GM13977 (cell line): ENCODE data around the gene ELAVL3.
"Not testable (repeated sequence)": the region's sequence is repeated elsewhere in the genome, so short reads cannot be mapped to it uniquely, and the experiment has no call there.

Experiments
- DNase-seq: peaks from one replicate; pipeline ENCODE4 v3.0.0; 2012; ENCODE audit warnings: low spot score
- in situ Hi-C: fragments of 300-500 bp; cut with MboI; formaldehyde crosslinking; loops from one replicate; pipeline ENCODE4 v1.12.0; 2022; ENCODE audit warnings: low sequenced_read_pairs, low pct_unique_long_range_greater_than_20kb, mixed read lengths, inconsistent platforms; ENCODE audit not compliant: unreplicated experiment
- TF ChIP-seq, protein P1 (sequence below): IDR thresholded peaks from 2 replicates; pipeline ENCODE4 v1.5.1; 2012; ENCODE audit warnings: mild to moderate bottlenecking, control low read depth; ENCODE audit not compliant: insufficient read depth; ENCODE audit errors: extremely low read depth, missing control alignments

The ELAVL3 gene

DNA sequence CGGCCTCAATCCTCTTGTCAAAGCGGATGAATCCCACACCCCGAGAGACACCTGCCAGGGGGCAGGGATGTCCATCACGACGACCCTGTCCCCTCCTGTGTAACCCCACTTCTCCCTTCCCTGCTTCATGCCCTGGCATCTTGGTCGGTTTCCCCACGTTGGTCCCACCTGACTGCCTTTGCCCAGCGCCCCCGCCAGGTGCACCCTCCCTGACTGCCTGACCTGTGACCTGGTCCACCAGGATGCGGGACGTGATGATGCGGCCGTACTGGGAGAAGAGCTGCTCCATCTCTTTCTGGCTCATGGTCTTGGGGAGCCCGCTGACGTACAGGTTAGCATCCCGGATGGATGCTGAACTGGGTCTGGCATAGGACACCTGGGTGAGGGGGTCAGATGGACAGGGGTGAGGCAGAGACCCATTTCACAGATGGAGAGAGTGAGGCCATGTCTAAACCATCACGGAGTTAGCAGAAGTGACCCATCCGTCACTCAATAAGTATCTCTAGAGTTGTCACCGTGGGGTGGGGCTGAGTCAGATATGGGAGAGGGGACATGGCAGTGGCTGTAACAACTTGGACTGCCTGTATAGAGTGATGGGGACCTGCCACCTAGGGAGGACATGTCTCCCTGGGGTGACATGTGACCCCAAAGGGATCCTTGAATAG lies 22.5 kb downstream of the ELAVL3 start:
- DNase-seq, result no peak
- in situ Hi-C loops, result no loop called here
- TF ChIP-seq, protein P1, sequence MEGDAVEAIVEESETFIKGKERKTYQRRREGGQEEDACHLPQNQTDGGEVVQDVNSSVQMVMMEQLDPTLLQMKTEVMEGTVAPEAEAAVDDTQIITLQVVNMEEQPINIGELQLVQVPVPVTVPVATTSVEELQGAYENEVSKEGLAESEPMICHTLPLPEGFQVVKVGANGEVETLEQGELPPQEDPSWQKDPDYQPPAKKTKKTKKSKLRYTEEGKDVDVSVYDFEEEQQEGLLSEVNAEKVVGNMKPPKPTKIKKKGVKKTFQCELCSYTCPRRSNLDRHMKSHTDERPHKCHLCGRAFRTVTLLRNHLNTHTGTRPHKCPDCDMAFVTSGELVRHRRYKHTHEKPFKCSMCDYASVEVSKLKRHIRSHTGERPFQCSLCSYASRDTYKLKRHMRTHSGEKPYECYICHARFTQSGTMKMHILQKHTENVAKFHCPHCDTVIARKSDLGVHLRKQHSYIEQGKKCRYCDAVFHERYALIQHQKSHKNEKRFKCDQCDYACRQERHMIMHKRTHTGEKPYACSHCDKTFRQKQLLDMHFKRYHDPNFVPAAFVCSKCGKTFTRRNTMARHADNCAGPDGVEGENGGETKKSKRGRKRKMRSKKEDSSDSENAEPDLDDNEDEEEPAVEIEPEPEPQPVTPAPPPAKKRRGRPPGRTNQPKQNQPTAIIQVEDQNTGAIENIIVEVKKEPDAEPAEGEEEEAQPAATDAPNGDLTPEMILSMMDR, result no peak

DNA sequence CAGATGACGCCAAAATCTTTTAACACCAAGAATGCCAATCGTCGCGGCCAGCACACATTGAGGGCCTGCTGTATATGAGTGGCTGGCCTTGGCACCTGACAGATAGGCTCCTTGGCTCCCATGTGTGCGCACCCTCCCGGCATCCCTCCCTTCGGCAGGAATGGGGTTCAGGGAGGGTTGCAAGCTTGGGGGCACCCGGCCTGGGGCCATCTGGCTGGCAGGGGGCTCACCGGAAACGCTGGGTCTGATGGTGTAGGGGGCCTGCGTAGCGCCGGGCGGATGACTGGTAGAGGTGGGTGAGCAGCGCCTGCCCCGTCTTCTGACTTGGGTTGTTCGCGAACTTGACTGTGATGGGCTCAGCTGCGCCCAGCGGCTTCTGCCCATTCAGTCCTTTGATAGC lies 23.0 kb downstream of the ELAVL3 start:
- in situ Hi-C loops, result no loop called here
- TF ChIP-seq, protein P1, result no peak
- DNase-seq, result no peak

DNA sequence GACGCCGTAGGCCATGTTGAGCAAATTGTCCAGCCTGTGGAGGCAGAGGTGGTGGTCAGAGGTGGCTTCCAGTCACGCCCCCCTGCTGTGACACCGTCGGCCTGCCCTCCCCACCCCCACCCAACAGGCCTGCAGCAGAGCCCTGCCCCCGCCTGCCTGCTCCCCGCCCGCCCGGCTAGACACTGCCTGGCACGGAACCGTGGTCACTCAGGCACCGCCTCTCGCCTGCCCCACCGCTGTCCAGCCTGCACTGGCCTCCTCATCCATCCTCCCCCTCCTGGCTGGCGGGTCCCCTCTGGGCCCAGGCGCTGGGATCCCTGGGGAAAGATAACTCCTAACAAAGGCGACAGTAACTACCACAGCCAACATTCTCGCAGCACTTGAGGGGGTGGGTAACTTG lies 23.7 kb downstream of the ELAVL3 start:
- in situ Hi-C loops, result no loop called here
- TF ChIP-seq, protein P1, result no peak
- no peak for DNase-seq

DNA sequence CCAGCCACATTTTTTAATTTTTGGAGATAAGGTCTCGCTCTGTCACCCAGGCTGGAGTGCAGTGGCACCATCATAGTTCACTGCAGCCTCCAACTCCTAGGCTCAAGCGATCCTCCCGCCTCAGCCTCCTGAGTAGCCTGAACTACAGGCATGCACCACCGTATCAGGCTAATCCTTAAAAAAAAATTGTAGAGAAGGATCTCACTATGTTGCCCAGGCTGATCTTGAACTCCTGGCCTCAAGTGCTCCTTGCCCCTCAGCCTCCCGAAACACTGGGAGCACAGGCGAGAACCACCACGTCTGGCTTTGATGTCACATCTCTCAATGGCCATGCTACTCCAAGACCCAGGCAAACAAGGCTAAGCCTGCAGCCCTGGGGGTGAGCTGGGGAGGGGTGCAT lies 24.2 kb downstream of the ELAVL3 start:
- no peak for DNase-seq
- TF ChIP-seq, protein P1, result no peak
- in situ Hi-C loops, result no loop called here

DNA sequence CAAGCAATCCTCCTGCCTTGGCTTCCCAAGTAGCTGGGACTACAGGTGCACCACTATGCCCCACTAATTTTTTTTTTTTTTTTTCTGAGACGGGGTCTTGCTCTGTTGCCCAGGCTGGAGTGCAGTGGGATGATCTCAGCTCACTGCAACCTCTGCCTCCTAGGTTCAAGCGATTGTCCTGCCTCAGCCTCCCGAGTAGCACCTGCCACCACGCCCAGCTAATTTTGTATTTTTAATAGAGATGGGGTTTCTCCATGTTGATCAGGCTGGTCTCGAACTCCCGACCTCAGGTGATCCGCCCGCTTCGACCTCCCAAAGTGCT lies 25.7 kb downstream of the ELAVL3 start:
- DNase-seq, in situ Hi-C loops: not testable (repeated sequence)

DNA sequence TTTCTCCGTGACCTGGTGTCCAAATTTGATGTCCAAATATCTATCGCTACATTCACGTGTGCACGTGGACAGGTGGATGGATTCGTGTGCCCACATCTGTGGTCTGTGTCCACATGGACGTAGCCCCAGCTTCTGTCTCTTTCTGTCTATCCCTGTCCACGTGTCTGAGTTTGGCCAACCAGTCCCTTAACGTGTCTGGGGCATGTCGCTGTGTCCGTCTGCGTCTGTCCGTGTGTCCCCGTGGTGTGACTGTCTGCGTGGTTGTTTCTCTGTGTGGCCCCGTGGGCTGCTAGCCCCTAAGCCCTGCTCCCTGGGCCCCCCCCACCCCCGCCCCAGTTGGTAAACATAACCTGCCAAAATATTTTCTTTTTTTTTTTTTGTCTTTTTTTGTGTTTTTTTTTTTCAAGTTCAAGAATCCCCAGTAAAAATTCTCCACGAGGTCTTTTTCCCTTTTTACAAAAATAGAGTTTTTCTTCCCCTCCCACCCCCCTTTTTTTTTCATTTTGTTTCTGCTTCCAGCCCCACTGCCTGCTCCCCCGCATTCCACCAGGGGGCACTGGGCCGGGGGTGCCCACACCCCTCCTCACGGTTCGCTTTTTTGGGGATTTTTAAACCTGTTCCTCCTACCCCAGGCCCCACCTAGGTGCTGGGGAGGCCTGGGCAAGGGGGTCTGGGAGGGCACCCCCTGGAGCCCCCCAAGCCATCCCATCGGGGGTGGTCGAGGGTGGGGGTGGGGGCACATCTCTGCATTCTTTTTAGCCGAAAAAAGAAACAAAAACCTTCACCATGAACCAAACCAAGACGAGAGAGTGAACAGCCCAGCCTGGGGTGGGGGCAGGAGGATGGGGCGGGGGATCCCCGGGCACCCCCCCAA lies 27.1 kb downstream of the ELAVL3 start:
- DNase-seq, result peak; percentile 74
- TF ChIP-seq, protein P1, result peak; percentile 57
- in situ Hi-C loops, result no loop called here

DNA sequence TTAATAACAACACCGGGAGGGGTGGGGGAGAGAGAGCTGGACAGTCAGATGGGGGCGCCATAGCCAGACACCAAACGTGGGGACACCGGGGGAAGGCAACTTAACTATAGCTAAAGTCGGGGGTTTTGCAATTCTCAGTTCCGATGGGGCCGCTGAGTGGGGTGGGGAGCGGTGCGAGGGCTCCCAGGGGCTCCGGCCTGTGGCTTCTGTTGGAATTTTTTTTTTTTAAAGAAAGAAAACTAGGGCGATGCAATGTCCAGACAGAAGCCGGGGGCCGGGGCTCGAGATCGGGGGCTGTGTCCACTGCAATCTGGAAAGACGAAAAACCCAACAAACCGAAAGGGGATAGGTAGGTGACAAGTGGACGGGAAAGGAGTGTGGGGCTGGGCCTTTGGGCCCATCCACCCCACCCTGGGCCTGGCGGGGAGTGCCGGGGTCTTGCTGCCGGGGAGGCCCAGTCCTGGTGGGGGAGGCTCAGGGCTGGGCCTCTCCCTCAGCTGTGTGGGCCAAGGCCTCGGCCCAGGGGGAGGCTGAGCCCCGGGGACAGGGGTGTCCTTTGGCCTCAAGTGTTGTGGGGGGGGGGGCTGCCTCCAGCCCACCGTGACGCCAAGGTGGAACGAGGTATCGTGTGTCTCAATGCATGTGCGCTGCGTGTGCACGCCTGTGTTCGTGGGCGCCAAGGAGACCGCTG lies 28.1 kb downstream of the ELAVL3 start:
- in situ Hi-C loops, result no loop called here
- no peak for DNase-seq
- TF ChIP-seq, protein P1, result peak; percentile 38
